Measurements from ENCODE around the gene GLI3. TPM values are rescaled to one million over a fixed set of nuclear protein-coding genes. Genes with fewer than 3 reads are reported as not detected.
A peak's percentile ranks its signal among the peaks of the same experiment; 100 is the strongest.

The GLI3 gene
- total RNA-seq, 1 experiment from 2014 or later: 45.0 TPM

GRCh38 chr7:42022791-42023190 lies 214.2 kb downstream of the GLI3 start:
- no peaks in the 10 kb centered on the region for H3K79me2 ChIP-seq (ENCODE audit: insufficient read depth, low read length)
- no peak for TF ChIP-seq CTCF (conservative IDR thresholded peaks at IDR 0.05)
- no peak overlapping the region for H2BK15ac ChIP-seq (ENCODE audit: low read depth, low read length)
- no peak overlapping the region for H4K8ac ChIP-seq (replicated peaks; ENCODE audit: insufficient read length, low read depth, low read length)
- no peak overlapping the region for H3K4me2 ChIP-seq (ENCODE audit: insufficient read depth, insufficient read length, low read length)
- H3K18ac ChIP-seq (ENCODE audit: insufficient read length, low read depth, low read length): no peak overlapping the region
- H2AK5ac ChIP-seq (ENCODE audit: insufficient read length, low read length): no peak overlapping the region
- H2BK5ac ChIP-seq (ENCODE audit: insufficient read length, low read length): no peak overlapping the region
- H2BK20ac ChIP-seq (ENCODE audit: low read depth, low read length, poor library complexity, severe bottlenecking): no peak overlapping the region
- no peaks in the 10 kb centered on the region for H4K20me1 ChIP-seq (ENCODE audit: control insufficient read depth, insufficient read depth, insufficient read length)
- WGBS (ENCODE audit: extremely low coverage, insufficient read length, low lambda C conversion rate): no CpG with 5 or more reads among the region's 2 CpGs
- no peak overlapping the region for H3K56ac ChIP-seq (ENCODE audit: insufficient read length, low read depth, low read length)
- H3K79me1 ChIP-seq (ENCODE audit: insufficient read depth, low read depth, low read length, poor library complexity, severe bottlenecking): no peaks in the 10 kb centered on the region
- no peak overlapping the region for H2BK12ac ChIP-seq (ENCODE audit: insufficient read length, low read depth, low read length)
- no peaks in the 10 kb centered on the region for H3K9me3 Mint-ChIP-seq
- peaks cover 5% of the 10 kb centered on the region; the same call in 1 of the 2 replicates for H3K4me1 ChIP-seq (ENCODE audit: insufficient read depth, low read length)
- no peak overlapping the region for H3K23ac ChIP-seq (ENCODE audit: insufficient read length, low read depth, low read length)
- H4K91ac ChIP-seq (ENCODE audit: insufficient read length, low read depth, low read length): no peak overlapping the region
- H4K5ac ChIP-seq (ENCODE audit: insufficient read length, low read depth, low read length): no peak overlapping the region
- H3K27me3 Mint-ChIP-seq (ENCODE audit: low read depth): no peaks in the 10 kb centered on the region
- H3K4ac ChIP-seq (ENCODE audit: low read depth, low read length): no peak overlapping the region
- H3K14ac ChIP-seq (ENCODE audit: insufficient read depth, low read length): no peak overlapping the region
- H3K27ac Mint-ChIP-seq: 0 out of 7 replicates have a peak overlapping the region, but pooled peaks of 1 of the 3 experiments have one; percentile 36
- H3K4me1 Mint-ChIP-seq: peaks cover 47 to 49% of the 10 kb centered on the region in 2 experiments
- no peak overlapping the region for H3K27ac ChIP-seq (ENCODE audit: insufficient read length, low read depth, low read length)
- no peaks in the 10 kb centered on the region for H3K23me2 ChIP-seq (ENCODE audit: insufficient read length, low read depth, low read length, poor library complexity, severe bottlenecking)
- no peak overlapping the region for H3T11ph ChIP-seq (ENCODE audit: low read length)
- H3K36me3 Mint-ChIP-seq (ENCODE audit: insufficient read depth in 1 of 3, low read depth in 3 of 3): peaks cover 9 to 37% (median 27%) of the 10 kb centered on the region in 3 experiments
- DNase-seq: no peak
- no peak overlapping the region for H3K9ac ChIP-seq (ENCODE audit: extremely low read depth, insufficient read length, low read length)
- no peak overlapping the region for H2AFZ ChIP-seq (ENCODE audit: low read length)
- H3K27me3 ChIP-seq (ENCODE audit: insufficient read depth, low read length): no peaks in the 10 kb centered on the region
- no peak overlapping the region for H3K4me3 Mint-ChIP-seq
- no peak overlapping the region for H2BK120ac ChIP-seq (ENCODE audit: low read depth, low read length, poor library complexity, severe bottlenecking)
- H3K9me3 ChIP-seq (ENCODE audit: control insufficient read depth, low read depth, low read length): no peaks in the 10 kb centered on the region
